GM19238 (cell line): Measurements from ENCODE around the gene GRM6.

ENCODE experiments used
- DNase-seq: peaks from one replicate; pipeline ENCODE4 v3.0.0; 2011; ENCODE audit warnings: low spot score; ENCODE audit not compliant: insufficient read length

The GRM6 gene

GRCh38 chr5:178994580-178995340, at the start of gene GRM6:
Gene GRM6, minus strand, starts transcription at chr5:178995320. Its CDS starts 376 bp downstream, at chr5:178994944.
- no peak for DNase-seq

- DNase-seq: no peak
These were observed 49.6 kb upstream of the GRM6 start for GRCh38 chr5:179044765-179045164.

- DNase-seq: no peak
These were observed 38.0 kb upstream of the GRM6 start for GRCh38 chr5:179033004-179033580.

GRCh38 chr5:179023528-179024189, 28.5 kb upstream of the GRM6 start, which contains the start of gene ZNF879:
Gene ZNF879, plus strand, starts transcription at chr5:179023804. Its CDS starts 1,201 bp downstream, at chr5:179025005.
- DNase-seq: peak; percentile 41

GRCh38 chr5:179008667-179009066, 13.5 kb upstream of the GRM6 start:
- DNase-seq: no peak

- DNase-seq: no peak
These were observed 11.4 kb upstream of the GRM6 start for GRCh38 chr5:179006564-179006963.

GRCh38 chr5:178998441-178998840, 3.3 kb upstream of the GRM6 start:
- DNase-seq: no peak

- DNase-seq: no peak
These were observed 2.1 kb upstream of the GRM6 start for GRCh38 chr5:178997191-178997590.

GRCh38 chr5:178996156-178996555, 1.0 kb upstream of the GRM6 start:
- DNase-seq: no peak

- no peak for DNase-seq
These were observed 196 bp upstream of the GRM6 start for GRCh38 chr5:178995341-178995690.

- DNase-seq: no peak
These were observed 1.1 kb downstream of the GRM6 start for GRCh38 chr5:178993955-178994579.

- no peak for DNase-seq
These were observed 1.8 kb downstream of the GRM6 start for GRCh38 chr5:178993236-178993765.

- no peak for DNase-seq
These were observed 2.7 kb downstream of the GRM6 start for GRCh38 chr5:178992291-178992895.

- DNase-seq: no peak
These were observed 3.7 kb downstream of the GRM6 start for GRCh38 chr5:178991190-178992145.

GRCh38 chr5:178990491-178990890, 4.6 kb downstream of the GRM6 start:
- no peak for DNase-seq

- DNase-seq: no peak
These were observed 5.8 kb downstream of the GRM6 start for GRCh38 chr5:178989311-178989710.

GRCh38 chr5:178988436-178989220, 6.5 kb downstream of the GRM6 start:
- no peak for DNase-seq

GRCh38 chr5:178986326-178986960, 8.7 kb downstream of the GRM6 start:
- DNase-seq: no peak
